GM23248 (cell line): ENCODE results near the gene PLEKHH3.

Experiments
- EZH2 ChIP-seq: fragments of 200-600 bp; sonication (generic); IDR thresholded peaks from 2 replicates; pipeline ENCODE4 v1.6.1; 2018; ENCODE audit warnings: antibody characterized with exemption, mild to moderate bottlenecking; ENCODE audit not compliant: insufficient read depth, poor library complexity, severe bottlenecking
- EZH2phosphoT487 ChIP-seq: fragments of 200-600 bp; sonication (generic); IDR thresholded peaks from 2 replicates; pipeline ENCODE4 v1.6.1; 2018; ENCODE audit warnings: antibody characterized with exemption, moderate library complexity, mild to moderate bottlenecking, low read depth; ENCODE audit not compliant: insufficient read depth

GRCh38 chr17:42700586-42701289 lies 23.9 kb upstream of the PLEKHH3 start:
- TF ChIP-seq EZH2 (no peak), EZH2phosphoT487 (no peak)
